SK-N-SH (cell line): ENCODE measurements around the gene AVPI1.

Experiments used
- CTCF ChIP-seq: fragments of 200-600 bp; sonication (generic); IDR thresholded peaks from 2 replicates; pipeline ENCODE4 v1.6.1; 2017; ENCODE audit warnings: antibody characterized with exemption, mild to moderate bottlenecking, moderate library complexity
- EZH2phosphoT487 ChIP-seq: fragments of 200-600 bp; sonication (generic); IDR thresholded peaks from 2 replicates; pipeline ENCODE4 v1.6.1; 2017; ENCODE audit warnings: low read depth, mixed run types, mild to moderate bottlenecking, antibody characterized with exemption, moderate library complexity, borderline replicate concordance
- FOXM1 ChIP-seq: IDR thresholded peaks from 2 replicates; pipeline ENCODE4 v1.4.0; 2012; ENCODE audit warnings: low read depth, mild to moderate bottlenecking
- GABPA ChIP-seq: IDR thresholded peaks from 2 replicates; pipeline ENCODE4 v1.4.0; 2012; ENCODE audit warnings: low read depth, mild to moderate bottlenecking
- JUND ChIP-seq: IDR thresholded peaks from 2 replicates; pipeline ENCODE4 v1.4.0; 2012
- MEF2A ChIP-seq: IDR thresholded peaks from 2 replicates; pipeline ENCODE4 v1.4.0; 2012; ENCODE audit warnings: low read depth, borderline replicate concordance
- POLR2AphosphoS5 ChIP-seq: IDR thresholded peaks from 2 replicates; pipeline ENCODE4 v1.6.1; 2012; ENCODE audit warnings: low read depth, low read length
- RCOR1 ChIP-seq: fragments of 150-350 bp; IDR thresholded peaks from 2 replicates; pipeline ENCODE4 v1.6.1; 2017; ENCODE audit warnings: antibody characterized with exemption, low read length
- RFX5 ChIP-seq: IDR thresholded peaks from 2 replicates; pipeline ENCODE4 v1.6.1; 2012; ENCODE audit warnings: mild to moderate bottlenecking, improper control_type of control experiment, low read length
- RXRA ChIP-seq: IDR thresholded peaks from 2 replicates; pipeline ENCODE4 v1.4.0; 2012; ENCODE audit warnings: low read depth, mild to moderate bottlenecking, borderline replicate concordance
- SMC3 ChIP-seq: IDR thresholded peaks from 2 replicates; pipeline ENCODE4 v1.6.1; 2012; ENCODE audit warnings: low read depth, low read length, improper control_type of control experiment
- TAF1 ChIP-seq: IDR thresholded peaks from 2 replicates; pipeline ENCODE4 v1.6.1; 2012; ENCODE audit warnings: low read depth, mild to moderate bottlenecking, low read length, moderate library complexity, borderline replicate concordance
- TF ChIP-seq, protein P1 (sequence below): IDR thresholded peaks from 2 replicates; pipeline ENCODE4; 2012
- TF ChIP-seq, protein P2 (sequence below): fragments of 150-350 bp; IDR thresholded peaks from 2 replicates; pipeline ENCODE4 v1.6.1; 2017; ENCODE audit warnings: antibody characterized with exemption, low read length, low read depth, borderline replicate concordance

DNA sequence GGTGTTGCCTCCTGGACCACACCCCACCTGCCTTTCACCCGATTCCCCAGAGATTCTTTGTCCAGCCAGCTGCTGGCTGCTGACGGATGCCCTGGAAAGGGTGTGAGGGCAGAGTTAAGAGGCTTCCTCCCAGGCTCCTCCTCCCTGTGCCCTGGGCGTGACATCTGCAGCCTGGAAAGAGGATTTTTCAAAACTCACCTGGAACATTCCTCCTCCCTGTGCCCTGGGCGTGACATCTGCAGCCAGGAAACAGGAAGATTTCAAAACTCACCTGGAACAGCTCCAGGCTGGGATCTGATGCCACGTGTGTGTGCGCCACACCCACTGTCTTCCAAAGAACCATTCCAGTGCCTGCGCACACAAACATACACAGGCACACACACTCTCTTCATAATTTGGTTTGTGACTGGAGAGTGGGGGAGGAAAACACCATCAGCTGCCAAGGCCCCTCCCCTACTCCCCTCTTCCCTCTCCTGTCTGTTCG, 31.7 kb upstream of the AVPI1 start:
- TF ChIP-seq, protein P1, sequence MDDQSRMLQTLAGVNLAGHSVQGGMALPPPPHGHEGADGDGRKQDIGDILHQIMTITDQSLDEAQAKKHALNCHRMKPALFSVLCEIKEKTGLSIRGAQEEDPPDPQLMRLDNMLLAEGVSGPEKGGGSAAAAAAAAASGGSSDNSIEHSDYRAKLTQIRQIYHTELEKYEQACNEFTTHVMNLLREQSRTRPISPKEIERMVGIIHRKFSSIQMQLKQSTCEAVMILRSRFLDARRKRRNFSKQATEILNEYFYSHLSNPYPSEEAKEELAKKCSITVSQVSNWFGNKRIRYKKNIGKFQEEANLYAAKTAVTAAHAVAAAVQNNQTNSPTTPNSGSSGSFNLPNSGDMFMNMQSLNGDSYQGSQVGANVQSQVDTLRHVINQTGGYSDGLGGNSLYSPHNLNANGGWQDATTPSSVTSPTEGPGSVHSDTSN = no peak
- no peak for TF ChIP-seq CTCF
- TF ChIP-seq, protein P2, sequence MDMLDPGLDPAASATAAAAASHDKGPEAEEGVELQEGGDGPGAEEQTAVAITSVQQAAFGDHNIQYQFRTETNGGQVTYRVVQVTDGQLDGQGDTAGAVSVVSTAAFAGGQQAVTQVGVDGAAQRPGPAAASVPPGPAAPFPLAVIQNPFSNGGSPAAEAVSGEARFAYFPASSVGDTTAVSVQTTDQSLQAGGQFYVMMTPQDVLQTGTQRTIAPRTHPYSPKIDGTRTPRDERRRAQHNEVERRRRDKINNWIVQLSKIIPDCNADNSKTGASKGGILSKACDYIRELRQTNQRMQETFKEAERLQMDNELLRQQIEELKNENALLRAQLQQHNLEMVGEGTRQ = no peak
- no peak for TF ChIP-seq FOXM1
- TF ChIP-seq POLR2AphosphoS5 = no peak
- TF ChIP-seq RXRA = no peak
- TF ChIP-seq JUND = no peak
- TF ChIP-seq MEF2A = no peak
- no peak for TF ChIP-seq EZH2phosphoT487
- TF ChIP-seq SMC3 = no peak
- TF ChIP-seq RFX5 = no peak
- no peak for TF ChIP-seq GABPA
- no peak for TF ChIP-seq RCOR1
- no peak for TF ChIP-seq TAF1
